HepG2 (cell line): ENCODE results near the gene IPPK. TPM values are rescaled to one million over a fixed set of nuclear protein-coding genes. Genes with fewer than 3 reads are reported as not detected.

Experiments used
- ATAC-seq: fragments of 200-7000 bp; cut with Tn5 transposase; 3 replicates; pipeline ENCODE4 v1.9.1; 2020; ENCODE audit warnings: mild to moderate bottlenecking, moderate library complexity
- BruUV-seq: library from RNA; stranded (reverse); fragments of 400-500 nt; replicated peaks from 2 replicates; lab custom pipeline; 2021; lab: Mats Ljungman, UMichigan
- CTCF ChIA-PET: fragments of 300-600 bp; formaldehyde crosslinking; extraction: SDS; loops from one replicate; lab custom pipeline; 2021; ENCODE audit warnings: low total read pairs, inconsistent platforms, low intra/inter-chr PET ratio; lab: Yijun Ruan, JAX
- POLR2A ChIA-PET: fragments of 350-600 bp; sonication (Branson Sonifier 250); formaldehyde crosslinking; loops from one replicate; lab custom pipeline; 2020; ENCODE audit warnings: antibody characterized with exemption, inconsistent platforms; lab: Yijun Ruan, JAX
- DNase-seq: peaks from one replicate; pipeline ENCODE4 v3.0.0-alpha.2; 2015; ENCODE audit warnings: low spot score
- FAIRE-seq: peaks from 3 replicates; lab custom pipeline; 2011; peaks lifted over from hg19 to GRCh38; lab: Jason Lieb, UNC
- H2AFZ ChIP-seq: one replicate; pipeline ENCODE4 v1.6.1; 2011; ENCODE audit warnings: low read length, inconsistent platforms
- H3K27ac ChIP-seq: fragments of 300-600 bp; 3 replicates; pipeline ENCODE4 v1.8.0; 2011; ENCODE audit warnings: mixed run types, mild to moderate bottlenecking, mixed read lengths, low read length, inconsistent platforms; ENCODE audit not compliant: insufficient read depth; ENCODE audit errors: extremely low read length
- H3K27me3 ChIP-seq, 2 experiments: fragments of 200-600 bp in 1 of 2; 2 replicates in 1 of 2; 3 replicates in 1 of 2; pipeline versions ENCODE4 v1.6.0 to v1.8.0; 2011; ENCODE audit warnings: low read length in 2 of 2, mild to moderate bottlenecking in 2 of 2, moderate library complexity in 2 of 2, inconsistent platforms in 1 of 2; ENCODE audit not compliant: insufficient read depth in 2 of 2, control insufficient read depth in 1 of 2
- H3K36me3 ChIP-seq, 2 experiments: fragments of 200-600 bp in 1 of 2; replicated peaks in 1 of 2; 2 replicates in 1 of 2; 3 replicates in 1 of 2; pipeline versions ENCODE4 v1.5.1 to v1.8.0; 2011; ENCODE audit warnings: low read length in 2 of 2, inconsistent platforms in 1 of 2; ENCODE audit not compliant: insufficient read depth in 2 of 2, control insufficient read depth in 1 of 2
- H3K4me1 ChIP-seq: 2 replicates; pipeline ENCODE4 v1.5.1; 2012; ENCODE audit warnings: low read length, inconsistent platforms; ENCODE audit not compliant: insufficient read depth
- H3K4me2 ChIP-seq: 2 replicates; pipeline ENCODE4 v1.6.0; 2011; ENCODE audit warnings: low read depth, low read length, inconsistent platforms
- H3K4me3 ChIP-seq, 3 experiments: fragments of 200-600 bp in 1 of 3; sonication (generic), shearing (Covaris generic) in 1 of 3; replicated peaks in 1 of 3; 2 replicates each; pipeline ENCODE4 v1.5.1; 2011 to 2016; ENCODE audit warnings: low read length in 3 of 3, inconsistent platforms in 2 of 3, low read depth in 2 of 3, mild to moderate bottlenecking in 2 of 3, control low read depth in 1 of 3, mixed read lengths in 1 of 3; ENCODE audit not compliant: insufficient read depth in 1 of 3
- H3K79me2 ChIP-seq: one replicate; pipeline ENCODE4 v1.6.1; 2011; ENCODE audit warnings: low read length, inconsistent platforms; ENCODE audit not compliant: insufficient read depth
- H3K9ac ChIP-seq: 2 replicates; pipeline ENCODE4 v1.6.0; 2011; ENCODE audit warnings: mild to moderate bottlenecking, low read depth, low read length, inconsistent platforms; ENCODE audit not compliant: insufficient read depth
- H3K9me3 ChIP-seq: 2 replicates; pipeline ENCODE4 v1.5.1; 2012; ENCODE audit warnings: mild to moderate bottlenecking, low read length
- H4K20me1 ChIP-seq: 2 replicates; pipeline ENCODE4 v1.6.0; 2011; ENCODE audit warnings: inconsistent platforms, mild to moderate bottlenecking, low read length, moderate library complexity; ENCODE audit not compliant: insufficient read depth
- KDM3A ChIP-seq: IDR thresholded peaks from 2 replicates; pipeline ENCODE4 v1.6.1; 2018; ENCODE audit warnings: low read depth, missing compliant biosample characterization
- NBN ChIP-seq: fragments of 450-650 bp; conservative IDR thresholded peaks from 2 replicates; pipeline ENCODE4 v1.6.1; 2017
- NR3C1 ChIP-seq: sonication (generic); formaldehyde crosslinking; IDR thresholded peaks from 2 replicates; pipeline ENCODE4 v1.4.0; 2020; ENCODE audit warnings: missing genetic modification reagents
- RAD21 ChIP-seq: fragments of 450-650 bp; formaldehyde crosslinking; IDR thresholded peaks from 2 replicates; pipeline ENCODE4 v1.5.0; 2020; ENCODE audit warnings: mild to moderate bottlenecking
- THAP11 ChIP-seq: IDR thresholded peaks from 2 replicates; pipeline ENCODE4 v1.6.1; 2016; ENCODE audit warnings: missing biosample characterization, missing genetic modification reagents
- ZNF160 ChIP-seq: sonication (generic); formaldehyde crosslinking; IDR thresholded peaks from 2 replicates; pipeline ENCODE4 v1.8.0; 2022; ENCODE audit warnings: mild to moderate bottlenecking, inconsistent platforms, missing genetic modification reagents
- ZNF296 ChIP-seq: sonication (generic); formaldehyde crosslinking; conservative IDR thresholded peaks from 2 replicates; pipeline ENCODE4 v1.5.0; 2020; ENCODE audit warnings: mild to moderate bottlenecking, missing genetic modification reagents
- ZNF768 ChIP-seq: sonication (generic); formaldehyde crosslinking; IDR thresholded peaks from 2 replicates; pipeline ENCODE4 v1.4.0; 2020; ENCODE audit warnings: missing genetic modification reagents
- WGBS: methylation state at CpG from one replicate; pipeline ENCODE4 v1.1.6; 2017; ENCODE audit warnings: low lambda C conversion rate; 5-methylcytosine and 5-hydroxymethylcytosine counted together
- in situ Hi-C: cut with HindIII; loops from 2 replicates; pipeline ENCODE4 v1.10.0; 2017; ENCODE audit warnings: low pct_unique_long_range_greater_than_20kb; ENCODE audit not compliant: extremely low pct_ligation_motif_present
- intact Hi-C: fragments of 100-400 bp; cut with micrococcal nuclease; formaldehyde crosslinking; loops from one replicate; pipeline ENCODE4 v1.10.0; 2022; ENCODE audit not compliant: unreplicated experiment
- polyA plus RNA-seq, 8 experiments: library from polyadenylated mRNA; depleted of rRNA in 3 of 8; stranded (reverse) in 7 of 8; unstranded in 1 of 8; fragments of >200 nt; fragmentation: Illumina TruSeq in 4 of 8; extraction: Trizol in 4 of 8; gene quantifications; 2 replicates each; pipeline versions ENCODE4 v1.2.1 to v1.2.3, GENCODE V29; 2011 to 2016; ENCODE audit warnings: low read depth in 4 of 8, missing spikeins in 1 of 8, mixed read lengths in 1 of 8; ENCODE audit not compliant: insufficient read depth in 1 of 8
- total RNA-seq, 5 experiments: library from RNA; depleted of rRNA; stranded (reverse); fragments of >200 nt; fragmentation: Illumina TruSeq; extraction: Trizol; gene quantifications; 2 replicates each; pipeline ENCODE4 v1.2.3, GENCODE V29; 2016; ENCODE audit warnings: low read depth in 1 of 5
- TF ChIP-seq, protein P1 (sequence below): IDR thresholded peaks from 2 replicates; pipeline ENCODE4 v1.6.1; 2016; ENCODE audit warnings: missing compliant biosample characterization, missing genetic modification reagents, borderline replicate concordance
- TF ChIP-seq, protein P2 (sequence below): sonication (generic); formaldehyde crosslinking; IDR thresholded peaks from 2 replicates; pipeline ENCODE4 v1.5.0; 2020; ENCODE audit warnings: missing genetic modification reagents
- TF ChIP-seq, protein P3 (sequence below): sonication (generic); formaldehyde crosslinking; IDR thresholded peaks from 2 replicates; pipeline ENCODE4 v1.4.0; 2020; ENCODE audit warnings: missing genetic modification reagents
- TF ChIP-seq, protein P4 (sequence below): sonication (generic); formaldehyde crosslinking; IDR thresholded peaks from 2 replicates; pipeline ENCODE4 v1.4.0; 2020; ENCODE audit warnings: missing genetic modification reagents
- TF ChIP-seq, protein P5 (sequence below): sonication (generic); formaldehyde crosslinking; IDR thresholded peaks from 2 replicates; pipeline ENCODE4 v1.5.1; 2020; ENCODE audit warnings: missing genetic modification reagents, mild to moderate bottlenecking, borderline replicate concordance
- TF ChIP-seq, protein P6 (sequence below): sonication (generic); formaldehyde crosslinking; IDR thresholded peaks from 2 replicates; pipeline ENCODE4 v1.5.0; 2020; ENCODE audit warnings: mild to moderate bottlenecking, missing genetic modification reagents, moderate library complexity

The IPPK gene
- total and polyA plus RNA-seq, 2 of the 13 experiments (the other 11 are each of a cell fraction or from before 2014, with no cell fraction given), result 9.9 to 14.1 TPM

DNA sequence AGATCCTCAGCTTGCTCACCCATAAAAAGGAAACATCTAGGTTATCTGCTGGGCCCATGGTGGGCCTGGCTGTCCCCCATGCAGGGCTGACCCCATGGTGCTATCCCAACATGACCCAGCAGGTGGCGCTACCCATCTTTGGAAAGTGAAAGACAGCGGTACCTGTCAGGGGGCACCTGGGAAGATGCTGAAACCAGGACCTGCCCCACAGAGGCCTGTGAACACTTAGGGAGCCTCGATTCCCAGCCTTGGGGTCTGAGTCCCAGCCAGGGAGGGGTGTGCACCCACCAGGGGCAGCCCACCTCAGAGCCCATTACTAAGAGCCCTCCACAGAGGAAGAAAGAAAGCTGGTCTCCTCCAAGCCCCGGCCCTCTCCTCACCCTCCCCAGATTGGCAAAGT lies 46.6 kb upstream of the IPPK start:
- Histone ChIP-seq H3K27ac (no peak overlapping the region), H3K4me2 (no peak overlapping the region), H2AFZ (no peak overlapping the region), H3K36me3 (peaks cover 43 to 87% of the 10 kb centered on the region in 2 experiments), H3K27me3 (no peaks in the 10 kb centered on the region), H3K9ac (no peak overlapping the region), H3K79me2 (no peaks in the 10 kb centered on the region), H3K9me3 (no peaks in the 10 kb centered on the region), H4K20me1 (no peaks in the 10 kb centered on the region; the same call in 1 of the 2 replicates), H3K4me3 (no peak overlapping the region), H3K4me1 (no peaks in the 10 kb centered on the region)
- 50% methylated on average over 2 of the region's 4 CpGs for WGBS
- POLR2A ChIA-PET, result no interaction called here
- peak; percentile 89 for ATAC-seq
- intact Hi-C loops, result loop anchor here (1.0 kb wide), 1 partner anchor 74 kb away; no protein-coding TSS in a partner anchor
- CTCF ChIA-PET, result interaction anchor here (2.5 kb wide), 1 partner anchor 74 kb away, joined by 41 read pairs; no protein-coding TSS in a partner anchor
- DNase-seq, result peak; percentile 47
- peak; percentile 37 for FAIRE-seq
- in situ Hi-C loops, result loop anchor here (5.0 kb wide), 1 partner anchor 71 kb away; no protein-coding TSS in a partner anchor
- BruUV-seq, result no TSS peak
- 0 out of 2 replicates have a peak, but pooled peaks have one; percentile 15 for TF ChIP-seq THAP11
- TF ChIP-seq KDM3A (CRISPR knock-in tag), result no peak
- TF ChIP-seq ZNF160 (CRISPR knock-in tag), result no peak
- TF ChIP-seq ZNF768, result 0 out of 2 replicates have a peak, but pooled peaks have one; percentile 30
- TF ChIP-seq, protein P1, sequence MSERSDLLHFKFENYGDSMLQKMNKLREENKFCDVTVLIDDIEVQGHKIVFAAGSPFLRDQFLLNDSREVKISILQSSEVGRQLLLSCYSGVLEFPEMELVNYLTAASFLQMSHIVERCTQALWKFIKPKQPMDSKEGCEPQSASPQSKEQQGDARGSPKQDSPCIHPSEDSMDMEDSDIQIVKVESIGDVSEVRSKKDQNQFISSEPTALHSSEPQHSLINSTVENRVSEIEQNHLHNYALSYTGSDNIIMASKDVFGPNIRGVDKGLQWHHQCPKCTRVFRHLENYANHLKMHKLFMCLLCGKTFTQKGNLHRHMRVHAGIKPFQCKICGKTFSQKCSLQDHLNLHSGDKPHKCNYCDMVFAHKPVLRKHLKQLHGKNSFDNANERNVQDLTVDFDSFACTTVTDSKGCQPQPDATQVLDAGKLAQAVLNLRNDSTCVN (CRISPR knock-in tag), result 0 out of 2 replicates have a peak, but pooled peaks have one; percentile 19
- TF ChIP-seq ZNF296 (CRISPR knock-in tag), result no peak
- TF ChIP-seq, protein P2, sequence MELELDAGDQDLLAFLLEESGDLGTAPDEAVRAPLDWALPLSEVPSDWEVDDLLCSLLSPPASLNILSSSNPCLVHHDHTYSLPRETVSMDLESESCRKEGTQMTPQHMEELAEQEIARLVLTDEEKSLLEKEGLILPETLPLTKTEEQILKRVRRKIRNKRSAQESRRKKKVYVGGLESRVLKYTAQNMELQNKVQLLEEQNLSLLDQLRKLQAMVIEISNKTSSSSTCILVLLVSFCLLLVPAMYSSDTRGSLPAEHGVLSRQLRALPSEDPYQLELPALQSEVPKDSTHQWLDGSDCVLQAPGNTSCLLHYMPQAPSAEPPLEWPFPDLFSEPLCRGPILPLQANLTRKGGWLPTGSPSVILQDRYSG (CRISPR knock-in tag), result no peak
- no peak for TF ChIP-seq NBN
- TF ChIP-seq RAD21 (CRISPR knock-in tag), result peak; percentile 68
- TF ChIP-seq NR3C1 (CRISPR knock-in tag), result no peak
- TF ChIP-seq, protein P3, sequence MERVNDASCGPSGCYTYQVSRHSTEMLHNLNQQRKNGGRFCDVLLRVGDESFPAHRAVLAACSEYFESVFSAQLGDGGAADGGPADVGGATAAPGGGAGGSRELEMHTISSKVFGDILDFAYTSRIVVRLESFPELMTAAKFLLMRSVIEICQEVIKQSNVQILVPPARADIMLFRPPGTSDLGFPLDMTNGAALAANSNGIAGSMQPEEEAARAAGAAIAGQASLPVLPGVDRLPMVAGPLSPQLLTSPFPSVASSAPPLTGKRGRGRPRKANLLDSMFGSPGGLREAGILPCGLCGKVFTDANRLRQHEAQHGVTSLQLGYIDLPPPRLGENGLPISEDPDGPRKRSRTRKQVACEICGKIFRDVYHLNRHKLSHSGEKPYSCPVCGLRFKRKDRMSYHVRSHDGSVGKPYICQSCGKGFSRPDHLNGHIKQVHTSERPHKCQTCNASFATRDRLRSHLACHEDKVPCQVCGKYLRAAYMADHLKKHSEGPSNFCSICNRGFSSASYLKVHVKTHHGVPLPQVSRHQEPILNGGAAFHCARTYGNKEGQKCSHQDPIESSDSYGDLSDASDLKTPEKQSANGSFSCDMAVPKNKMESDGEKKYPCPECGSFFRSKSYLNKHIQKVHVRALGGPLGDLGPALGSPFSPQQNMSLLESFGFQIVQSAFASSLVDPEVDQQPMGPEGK, result 0 out of 2 replicates have a peak, but pooled peaks have one; percentile 16
- TF ChIP-seq, protein P4, sequence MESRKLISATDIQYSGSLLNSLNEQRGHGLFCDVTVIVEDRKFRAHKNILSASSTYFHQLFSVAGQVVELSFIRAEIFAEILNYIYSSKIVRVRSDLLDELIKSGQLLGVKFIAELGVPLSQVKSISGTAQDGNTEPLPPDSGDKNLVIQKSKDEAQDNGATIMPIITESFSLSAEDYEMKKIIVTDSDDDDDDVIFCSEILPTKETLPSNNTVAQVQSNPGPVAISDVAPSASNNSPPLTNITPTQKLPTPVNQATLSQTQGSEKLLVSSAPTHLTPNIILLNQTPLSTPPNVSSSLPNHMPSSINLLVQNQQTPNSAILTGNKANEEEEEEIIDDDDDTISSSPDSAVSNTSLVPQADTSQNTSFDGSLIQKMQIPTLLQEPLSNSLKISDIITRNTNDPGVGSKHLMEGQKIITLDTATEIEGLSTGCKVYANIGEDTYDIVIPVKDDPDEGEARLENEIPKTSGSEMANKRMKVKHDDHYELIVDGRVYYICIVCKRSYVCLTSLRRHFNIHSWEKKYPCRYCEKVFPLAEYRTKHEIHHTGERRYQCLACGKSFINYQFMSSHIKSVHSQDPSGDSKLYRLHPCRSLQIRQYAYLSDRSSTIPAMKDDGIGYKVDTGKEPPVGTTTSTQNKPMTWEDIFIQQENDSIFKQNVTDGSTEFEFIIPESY (CRISPR knock-in tag), result peak; percentile 84
- TF ChIP-seq, protein P5, sequence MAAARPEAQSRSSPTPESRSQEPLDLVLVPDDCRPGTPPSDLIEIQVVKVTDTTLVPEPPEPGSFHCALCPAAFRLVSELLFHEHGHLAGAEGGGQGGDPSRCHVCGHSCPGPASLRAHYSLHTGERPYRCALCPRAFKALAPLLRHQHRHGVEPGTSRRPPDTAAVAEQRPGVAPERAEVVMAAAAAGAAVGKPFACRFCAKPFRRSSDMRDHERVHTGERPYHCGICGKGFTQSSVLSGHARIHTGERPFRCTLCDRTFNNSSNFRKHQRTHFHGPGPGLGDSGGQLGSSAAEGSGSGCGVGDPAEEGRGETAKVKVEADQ, result no peak
- TF ChIP-seq, protein P6, sequence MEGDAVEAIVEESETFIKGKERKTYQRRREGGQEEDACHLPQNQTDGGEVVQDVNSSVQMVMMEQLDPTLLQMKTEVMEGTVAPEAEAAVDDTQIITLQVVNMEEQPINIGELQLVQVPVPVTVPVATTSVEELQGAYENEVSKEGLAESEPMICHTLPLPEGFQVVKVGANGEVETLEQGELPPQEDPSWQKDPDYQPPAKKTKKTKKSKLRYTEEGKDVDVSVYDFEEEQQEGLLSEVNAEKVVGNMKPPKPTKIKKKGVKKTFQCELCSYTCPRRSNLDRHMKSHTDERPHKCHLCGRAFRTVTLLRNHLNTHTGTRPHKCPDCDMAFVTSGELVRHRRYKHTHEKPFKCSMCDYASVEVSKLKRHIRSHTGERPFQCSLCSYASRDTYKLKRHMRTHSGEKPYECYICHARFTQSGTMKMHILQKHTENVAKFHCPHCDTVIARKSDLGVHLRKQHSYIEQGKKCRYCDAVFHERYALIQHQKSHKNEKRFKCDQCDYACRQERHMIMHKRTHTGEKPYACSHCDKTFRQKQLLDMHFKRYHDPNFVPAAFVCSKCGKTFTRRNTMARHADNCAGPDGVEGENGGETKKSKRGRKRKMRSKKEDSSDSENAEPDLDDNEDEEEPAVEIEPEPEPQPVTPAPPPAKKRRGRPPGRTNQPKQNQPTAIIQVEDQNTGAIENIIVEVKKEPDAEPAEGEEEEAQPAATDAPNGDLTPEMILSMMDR (CRISPR knock-in tag), result peak; percentile 91
